Glutamatergic neuron (in vitro differentiated cells): ENCODE results near the gene CREB5. TPM values are rescaled to one million over a fixed set of nuclear protein-coding genes. Genes with fewer than 3 reads are reported as not detected.
A peak's percentile ranks its signal among the peaks of the same experiment; 100 is the strongest.

Experiments
- DNase-seq: peaks from one replicate; pipeline ENCODE4 v3.0.0; 2022
- H3K27ac Mint-ChIP-seq: one replicate; pipeline ENCODE4 v1.8.0; 2020; ENCODE audit warnings: mild to moderate bottlenecking, mixed read lengths, inconsistent platforms; ENCODE audit not compliant: unreplicated experiment
- H3K27me3 Mint-ChIP-seq: one replicate; pipeline ENCODE4 v1.8.0; 2020; ENCODE audit warnings: mild to moderate bottlenecking, moderate library complexity, mixed read lengths, inconsistent platforms; ENCODE audit not compliant: unreplicated experiment
- H3K36me3 Mint-ChIP-seq: one replicate; pipeline ENCODE4 v1.8.0; 2020; ENCODE audit warnings: mild to moderate bottlenecking, mixed read lengths, inconsistent platforms; ENCODE audit not compliant: unreplicated experiment
- H3K4me1 Mint-ChIP-seq: one replicate; pipeline ENCODE4 v1.8.0; 2020; ENCODE audit warnings: mild to moderate bottlenecking, low read depth, mixed read lengths, inconsistent platforms; ENCODE audit not compliant: unreplicated experiment
- H3K4me3 Mint-ChIP-seq: one replicate; pipeline ENCODE4 v1.8.0; 2020; ENCODE audit warnings: mild to moderate bottlenecking, mixed read lengths, inconsistent platforms; ENCODE audit not compliant: unreplicated experiment
- H3K9me3 Mint-ChIP-seq: one replicate; pipeline ENCODE4 v1.8.0; 2020; ENCODE audit warnings: mild to moderate bottlenecking, moderate library complexity, mixed read lengths, inconsistent platforms; ENCODE audit not compliant: unreplicated experiment
- CTCF ChIP-seq: fragments of 200-600 bp; sonication (generic); IDR thresholded peaks from one replicate; pipeline ENCODE4 v1.5.0; 2021; ENCODE audit not compliant: partially characterized antibody, unreplicated experiment
- total RNA-seq: library from RNA; stranded (reverse); fragmentation: NEBNext Ultra II Directional; extraction: Animal tissue kit (Norgen Biotek cat#: 25700); gene quantifications from one replicate; pipeline ENCODE4 v1.2.1, GENCODE V29; 2021; ENCODE audit not compliant: unreplicated experiment

Gene CREB5
- total RNA-seq, 1 donor from 2014 or later: 50.4 TPM

GRCh38 chr7:28748933-28749584 lies 336.7 kb downstream of the CREB5 start:
- no peak overlapping the region for H3K27ac Mint-ChIP-seq

GRCh38 chr7:28749638-28750037 lies 337.3 kb downstream of the CREB5 start:
- no peak for TF ChIP-seq CTCF
- H3K36me3 Mint-ChIP-seq: no peaks in the 10 kb centered on the region
- H3K9me3 Mint-ChIP-seq: peaks cover 1% of the 10 kb centered on the region
- DNase-seq: no peak
- no peak overlapping the region for H3K4me3 Mint-ChIP-seq
- no peaks in the 10 kb centered on the region for H3K27me3 Mint-ChIP-seq
- peaks cover 34% of the 10 kb centered on the region for H3K4me1 Mint-ChIP-seq
- H3K27ac Mint-ChIP-seq: no peak overlapping the region

More at GRCh38 chr7:28748933-28749584, 336.7 kb downstream of the CREB5 start:
- no peak for TF ChIP-seq CTCF
- Mint-ChIP-seq H3K36me3 (no peaks in the 10 kb centered on the region), H3K4me3 (no peak overlapping the region), H3K27me3 (no peaks in the 10 kb centered on the region), H3K9me3 (peaks cover 1% of the 10 kb centered on the region), H3K4me1 (peaks cover 32% of the 10 kb centered on the region)
- DNase-seq: no peak

- DNase-seq: no peak
- H3K36me3 Mint-ChIP-seq: no peaks in the 10 kb centered on the region
- peaks cover 1% of the 10 kb centered on the region for H3K9me3 Mint-ChIP-seq
- H3K4me3 Mint-ChIP-seq: no peak overlapping the region
- TF ChIP-seq CTCF: no peak
- H3K27me3 Mint-ChIP-seq: no peaks in the 10 kb centered on the region
- peaks cover 28% of the 10 kb centered on the region for H3K4me1 Mint-ChIP-seq
- no peak overlapping the region for H3K27ac Mint-ChIP-seq
Measured at GRCh38 chr7:28750981-28751380, 338.7 kb downstream of the CREB5 start.

- Mint-ChIP-seq H3K27me3 (no peaks in the 10 kb centered on the region), H3K4me1 (peaks cover 5% of the 10 kb centered on the region), H3K27ac (no peak overlapping the region), H3K36me3 (no peaks in the 10 kb centered on the region), H3K4me3 (no peak overlapping the region), H3K9me3 (no peaks in the 10 kb centered on the region)
- no peak for DNase-seq
- no peak for TF ChIP-seq CTCF
Measured at GRCh38 chr7:28753613-28754012, 341.3 kb downstream of the CREB5 start.

- no peaks in the 10 kb centered on the region for H3K36me3 Mint-ChIP-seq
- DNase-seq: peak; percentile 26
- peaks cover 5% of the 10 kb centered on the region for H3K4me1 Mint-ChIP-seq
- H3K9me3 Mint-ChIP-seq: no peaks in the 10 kb centered on the region
- TF ChIP-seq CTCF: no peak
- H3K27ac Mint-ChIP-seq: no peak overlapping the region
- no peak overlapping the region for H3K4me3 Mint-ChIP-seq
- no peaks in the 10 kb centered on the region for H3K27me3 Mint-ChIP-seq
Measured at GRCh38 chr7:28754027-28754426, 341.7 kb downstream of the CREB5 start.
